HCT116 (cell line): ENCODE data around the gene CELF2.

Experiments used
- CEBPB ChIP-seq: IDR thresholded peaks from 2 replicates; pipeline ENCODE4 v1.6.1; 2012; ENCODE audit warnings: low read depth
- CTCF ChIP-seq, 3 experiments: fragments of 200-600 bp in 1 of 3; sonication (generic) in 1 of 3; IDR thresholded peaks in 2 of 3; conservative IDR thresholded peaks in 1 of 3; 2 replicates each; pipeline ENCODE4 v1.5.1; 2012 to 2017; ENCODE audit warnings: low read depth in 2 of 3, low read length in 2 of 3, antibody characterized with exemption in 1 of 3, borderline replicate concordance in 1 of 3, control low read depth in 1 of 3, mild to moderate bottlenecking in 1 of 3, mixed read lengths in 1 of 3, mixed run types in 1 of 3, moderate library complexity in 1 of 3; ENCODE audit not compliant: insufficient read depth in 1 of 3
- EGR1 ChIP-seq: IDR thresholded peaks from 2 replicates; pipeline ENCODE4 v1.6.1; 2012; ENCODE audit warnings: low read depth
- POLR2A ChIP-seq: IDR thresholded peaks from 2 replicates; pipeline ENCODE4 v1.7.0; 2011; ENCODE audit warnings: borderline replicate concordance; ENCODE audit not compliant: insufficient read depth, insufficient read length; ENCODE audit errors: extremely low read depth
- ZBTB33 ChIP-seq: IDR thresholded peaks from 2 replicates; pipeline ENCODE4 v1.6.1; 2011; ENCODE audit warnings: mild to moderate bottlenecking, low read length, moderate library complexity; ENCODE audit not compliant: insufficient replicate concordance; ENCODE audit errors: extremely low read depth

- TF ChIP-seq CEBPB, result no peak
- no peak for TF ChIP-seq CTCF (IDR thresholded peaks at IDR 0.05 in 2 of 3, conservative IDR thresholded peaks at IDR 0.05 in 1 of 3; ENCODE audit: borderline replicate concordance in 1 of 3, insufficient read depth in 1 of 3, low read depth in 2 of 3, low read length in 2 of 3)
- no peak for TF ChIP-seq ZBTB33
- TF ChIP-seq POLR2A, result no peak
- no peak for TF ChIP-seq EGR1
Observed at GRCh38 chr10:11207560-11207844, 189.8 kb downstream of the CELF2 start.
